NCI-H510A treated with DMSO at 0.1 percent for 48 hours (cell line): Measurements from ENCODE around the gene PIK3CD.
"Not testable (repeated sequence)": the region's sequence is repeated elsewhere in the genome, so short reads cannot be mapped to it uniquely, and the experiment has no call there.

Experiments
- DNase-seq: peaks from one replicate; lab custom pipeline; 2025; lab: John Stamatoyannopoulos, UW

PIK3CD gene

GRCh38 chr1:9621032-9621431 is 30.5 kb upstream of the PIK3CD start:
- no peak for DNase-seq

GRCh38 chr1:9624081-9624480 is 27.4 kb upstream of the PIK3CD start:
- DNase-seq: no peak

DNA sequence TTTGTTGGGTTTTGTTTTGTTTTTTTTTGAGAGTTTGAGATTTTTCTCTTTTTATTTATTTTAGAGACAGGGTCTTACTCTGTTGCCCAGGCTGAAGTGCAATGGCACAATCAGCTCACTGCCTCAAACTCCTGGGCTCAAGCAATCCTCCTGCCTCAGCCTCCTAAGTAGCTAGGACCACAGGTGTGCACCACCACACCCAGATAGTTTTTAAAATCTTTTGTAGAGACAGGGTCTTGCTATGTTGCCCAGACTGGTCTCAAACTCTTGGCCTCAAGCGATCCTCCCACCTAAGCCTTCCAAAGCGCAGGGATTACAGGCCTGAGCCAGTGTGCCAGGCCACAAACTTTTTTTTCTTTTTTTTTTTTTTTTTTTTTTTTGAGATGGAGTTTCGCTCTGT is 26.5 kb upstream of the PIK3CD start:
- not testable (repeated sequence) for DNase-seq

GRCh38 chr1:9626201-9626608 is 25.3 kb upstream of the PIK3CD start:
- no peak for DNase-seq

GRCh38 chr1:9628541-9629444 is 22.7 kb upstream of the PIK3CD start:
- DNase-seq: no peak

- DNase-seq: no peak
These were observed 21.9 kb upstream of the PIK3CD start for GRCh38 chr1:9629445-9630201.

DNA sequence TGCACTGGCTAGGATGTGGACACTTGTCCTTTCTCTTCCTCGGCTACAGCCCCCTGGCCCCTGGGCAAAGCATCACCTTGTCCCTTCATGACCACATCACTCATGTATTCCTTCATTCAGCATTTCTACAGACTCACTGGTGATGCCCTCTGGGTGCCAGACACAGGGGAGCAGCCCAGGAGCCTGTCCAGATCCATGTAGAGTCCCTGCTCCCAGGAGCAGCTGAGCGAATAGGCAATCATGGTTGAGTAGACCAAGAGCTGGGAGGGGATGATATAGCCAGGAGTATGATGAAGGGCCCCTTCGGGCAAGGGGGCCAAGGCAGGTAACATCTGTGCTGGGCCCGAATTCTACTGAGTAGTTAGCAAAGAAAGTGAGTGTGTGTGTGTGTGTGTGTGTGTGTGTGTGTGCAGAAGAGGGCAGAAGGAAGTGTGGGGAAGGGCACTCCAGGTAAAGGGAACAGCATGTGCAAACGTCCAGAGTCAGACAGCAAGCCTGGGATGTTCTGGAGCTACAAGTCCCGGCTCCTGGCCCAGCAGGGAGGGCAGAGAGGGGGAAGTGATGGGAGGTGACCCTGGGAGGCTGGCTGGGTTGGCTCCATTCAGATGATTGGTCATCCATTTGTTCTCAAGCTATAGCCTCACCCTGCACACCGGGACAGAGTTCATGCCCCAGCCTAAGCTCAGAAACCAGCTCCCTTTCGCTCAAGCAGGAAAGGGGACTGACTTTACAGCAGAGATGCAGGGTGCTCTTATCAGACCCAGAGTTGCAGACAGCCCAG is 21.0 kb upstream of the PIK3CD start:
- no peak for DNase-seq

- no peak for DNase-seq
These were observed 19.9 kb upstream of the PIK3CD start for GRCh38 chr1:9631613-9632012.

- DNase-seq: no peak
These were observed 18.0 kb upstream of the PIK3CD start for GRCh38 chr1:9633493-9633892.

GRCh38 chr1:9634582-9634981 is 16.9 kb upstream of the PIK3CD start:
- no peak for DNase-seq

DNA sequence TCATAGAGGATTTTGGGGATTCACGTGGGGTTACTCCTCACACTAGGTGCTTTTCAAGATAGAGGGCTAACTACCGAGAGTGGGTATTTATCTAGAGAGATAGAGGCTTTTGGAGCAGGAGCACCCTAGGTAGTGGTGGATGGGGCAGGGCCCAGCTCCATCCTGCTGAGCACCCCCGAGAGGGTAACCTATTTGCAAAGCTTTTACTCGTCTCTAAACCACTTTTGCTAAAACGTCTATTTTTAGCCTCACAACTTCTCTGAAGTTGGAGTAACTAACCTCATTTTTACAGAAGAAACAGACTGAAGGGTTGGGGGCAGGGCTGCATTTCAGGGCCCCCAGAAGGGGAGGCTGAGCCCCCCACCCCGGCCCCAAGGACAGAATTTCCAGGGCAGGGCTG is 12.3 kb upstream of the PIK3CD start:
- no peak for DNase-seq

DNA sequence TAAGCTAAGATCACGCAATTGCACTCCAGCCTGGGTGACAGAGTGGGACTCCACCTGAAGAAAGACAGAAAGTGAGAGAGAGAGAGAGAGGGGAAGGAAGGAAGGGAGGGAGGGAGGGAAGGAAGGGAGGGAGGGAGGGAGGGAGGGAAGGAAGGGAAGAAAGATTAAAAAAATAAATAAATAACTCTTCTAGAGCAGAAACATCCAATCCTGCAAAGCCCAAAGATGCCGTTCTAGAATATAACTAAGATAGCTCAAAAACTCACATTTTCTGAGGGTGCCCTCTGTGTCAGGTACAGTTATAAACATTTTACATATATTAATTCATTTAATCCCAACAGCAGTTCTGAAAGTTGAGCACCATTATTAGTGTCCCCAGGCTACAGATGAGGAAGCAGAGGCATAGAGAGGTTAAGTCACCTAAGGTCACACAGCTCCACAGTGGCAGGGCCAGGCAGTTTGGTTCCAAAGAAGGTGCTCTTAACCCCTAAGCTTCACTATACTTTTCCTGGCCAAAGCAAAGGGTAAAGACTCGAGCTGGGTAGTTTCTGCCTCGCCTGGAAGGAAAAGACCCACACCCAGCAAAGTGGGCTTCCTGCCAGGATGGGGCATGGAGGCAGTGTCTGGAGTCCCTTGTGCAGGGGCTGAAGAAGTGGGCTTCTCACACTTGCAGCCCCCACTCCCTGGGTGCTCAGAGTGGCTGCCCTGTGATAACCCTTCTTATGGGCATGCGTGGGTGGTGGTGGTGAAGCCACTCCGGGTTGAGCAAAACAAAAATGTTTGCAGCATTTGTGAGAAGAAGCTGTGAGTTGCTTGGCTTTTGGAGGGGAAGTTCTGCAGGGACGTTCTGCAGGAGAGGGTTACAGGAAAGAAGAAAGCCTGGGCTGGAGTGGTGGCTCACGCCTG is 7.9 kb upstream of the PIK3CD start:
- DNase-seq: no peak

- no peak for DNase-seq
These were observed 5.5 kb upstream of the PIK3CD start for GRCh38 chr1:9646037-9646436.

DNA sequence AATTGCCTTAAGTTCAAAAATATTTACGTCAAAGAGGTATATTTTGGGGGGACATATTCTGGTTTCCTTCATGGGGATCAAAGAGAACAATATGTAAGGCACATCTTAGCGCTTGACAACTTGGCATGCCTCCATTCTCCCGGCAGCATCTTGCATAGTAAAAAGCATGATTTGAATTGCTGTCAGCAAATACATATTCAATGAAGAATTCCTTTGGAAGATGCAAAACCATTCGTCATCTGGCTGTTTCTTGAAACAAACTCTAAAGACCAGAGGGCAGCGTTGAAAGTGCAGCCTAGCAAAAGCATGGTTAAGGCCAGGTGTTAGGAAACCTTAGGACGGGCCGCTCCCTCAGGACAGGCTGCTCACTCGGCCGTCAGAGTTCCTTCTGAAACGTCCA is 3.4 kb upstream of the PIK3CD start:
- DNase-seq: no peak

- no peak for DNase-seq
These were observed 1.8 kb upstream of the PIK3CD start for GRCh38 chr1:9649769-9650168.

GRCh38 chr1:9651220-9651564 is 339 bp upstream of the PIK3CD start:
- DNase-seq: no peak

- no peak for DNase-seq
These were observed 1.1 kb downstream of the PIK3CD start for GRCh38 chr1:9652379-9653209.

DNA sequence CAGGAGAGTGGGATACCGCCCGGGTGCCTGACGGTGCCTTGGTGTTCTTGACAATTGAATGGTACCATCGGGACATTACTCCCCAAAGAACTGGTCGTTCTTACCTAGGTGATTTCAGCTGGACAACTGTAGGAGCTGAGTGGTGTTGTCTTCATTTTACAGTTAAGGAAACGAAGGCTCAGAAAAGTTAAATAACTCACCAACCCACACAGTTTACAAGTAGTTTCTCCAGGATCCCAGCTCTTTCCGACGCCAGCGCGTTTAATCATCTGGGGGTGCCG is 1.6 kb downstream of the PIK3CD start:
- no peak for DNase-seq

DNA sequence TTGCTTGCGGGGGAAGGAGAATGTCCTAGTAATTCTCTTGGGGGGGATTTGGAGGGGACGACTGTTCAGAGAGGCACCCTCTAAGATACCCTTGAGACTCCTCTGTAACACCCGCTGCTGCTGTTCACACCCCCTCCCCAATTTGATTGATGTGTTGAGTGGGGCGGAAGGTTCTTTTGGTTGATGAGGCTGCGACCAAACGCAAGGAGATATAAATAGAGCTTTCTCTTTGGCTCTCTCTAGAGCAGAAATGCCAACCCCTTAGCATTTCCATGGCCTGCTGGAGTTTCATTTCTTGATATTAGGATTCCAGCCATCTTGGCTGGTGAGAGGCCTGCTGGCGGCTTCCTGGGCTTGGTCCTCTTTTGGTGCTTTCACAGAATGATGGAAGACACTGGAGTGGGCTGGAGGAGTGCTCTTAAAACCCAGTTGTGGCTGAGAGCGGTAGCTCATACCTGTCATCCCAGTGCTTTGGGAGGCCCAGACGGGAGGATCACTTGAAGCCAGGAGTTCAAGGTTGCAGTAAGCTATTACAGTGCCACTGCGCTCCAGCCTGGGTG is 2.0 kb downstream of the PIK3CD start:
- no peak for DNase-seq

DNA sequence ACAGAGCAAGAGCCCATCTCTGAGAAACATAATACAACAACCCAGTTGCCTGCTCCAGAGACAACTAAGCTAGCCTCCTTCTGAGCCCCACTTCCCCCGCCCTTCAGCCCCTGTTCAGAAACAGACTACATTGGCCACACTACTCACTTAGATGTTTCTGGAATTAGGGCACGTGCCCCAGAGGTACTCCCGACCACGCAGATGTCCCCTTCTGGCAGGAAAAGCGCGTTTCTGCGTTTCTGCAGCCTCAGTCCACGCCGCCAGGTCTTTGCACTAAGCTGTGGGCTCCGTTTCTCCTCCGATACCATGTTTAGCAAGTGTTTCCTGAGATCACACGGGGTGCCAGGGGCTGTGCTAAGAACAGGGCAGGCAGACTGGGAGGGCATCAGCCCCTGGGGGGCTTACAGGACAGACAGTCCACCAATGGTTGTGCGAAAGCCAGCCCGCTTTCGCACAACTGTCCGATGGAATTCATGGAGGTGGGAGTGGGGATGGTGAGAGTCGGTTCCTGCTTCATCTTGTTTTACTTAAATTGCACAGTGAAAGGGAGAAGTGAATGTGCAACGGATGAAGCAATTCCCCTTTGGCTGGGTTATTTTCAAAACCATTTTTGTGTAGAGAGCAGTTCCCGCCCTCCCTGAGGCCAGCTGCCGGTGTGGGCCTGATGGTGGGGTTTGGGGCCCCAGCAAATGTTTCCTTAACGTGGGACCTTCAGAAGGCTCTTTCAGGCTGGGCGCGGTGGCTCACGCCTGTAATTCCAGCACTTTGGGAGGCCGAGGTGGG is 2.7 kb downstream of the PIK3CD start:
- DNase-seq: no peak
